GM21576 (cell line): Measurements from ENCODE around the gene CNKSR3.

Experiments used
- ATAC-seq: cut with Tn5 transposase; IDR thresholded peaks from one replicate; pipeline ENCODE4 v1.9.1; 2021; ENCODE audit warnings: mild to moderate bottlenecking, moderate library complexity; ENCODE audit not compliant: unreplicated experiment

Gene CNKSR3

GRCh38 chr6:154428897-154429296 is 81.6 kb downstream of the CNKSR3 start:
- ATAC-seq = no peak

- no peak for ATAC-seq
Measured at GRCh38 chr6:154427446-154427845, 83.0 kb downstream of the CNKSR3 start.

- ATAC-seq = no peak
Measured at GRCh38 chr6:154426997-154427396, 83.5 kb downstream of the CNKSR3 start.

GRCh38 chr6:154425034-154425433 is 85.5 kb downstream of the CNKSR3 start:
- ATAC-seq = no peak

GRCh38 chr6:154414021-154414813 is 96.3 kb downstream of the CNKSR3 start:
- ATAC-seq = no peak

- no peak for ATAC-seq
Measured at GRCh38 chr6:154412106-154412820, 98.2 kb downstream of the CNKSR3 start.

GRCh38 chr6:154411076-154411475 is 99.4 kb downstream of the CNKSR3 start:
- no peak for ATAC-seq

- no peak for ATAC-seq
Measured at GRCh38 chr6:154410619-154411072, 99.8 kb downstream of the CNKSR3 start.

- ATAC-seq = no peak
Measured at GRCh38 chr6:154408891-154409500, 101.5 kb downstream of the CNKSR3 start.

GRCh38 chr6:154407440-154407839 is 103.0 kb downstream of the CNKSR3 start:
- ATAC-seq = no peak

- no peak for ATAC-seq
Measured at GRCh38 chr6:154406869-154407268, 103.6 kb downstream of the CNKSR3 start.

- no peak for ATAC-seq
Measured at GRCh38 chr6:154406301-154406700, 104.2 kb downstream of the CNKSR3 start.

- no peak for ATAC-seq
Measured at GRCh38 chr6:154404791-154405400, 105.6 kb downstream of the CNKSR3 start.

GRCh38 chr6:154403788-154404187 is 106.7 kb downstream of the CNKSR3 start:
- ATAC-seq = no peak

- no peak for ATAC-seq
Measured at GRCh38 chr6:154402081-154402780, 108.3 kb downstream of the CNKSR3 start.

GRCh38 chr6:154399097-154399496 is 111.4 kb downstream of the CNKSR3 start:
- no peak for ATAC-seq

- ATAC-seq = no peak
Measured at GRCh38 chr6:154397491-154398195, 112.8 kb downstream of the CNKSR3 start.

GRCh38 chr6:154395878-154396277 is 114.6 kb downstream of the CNKSR3 start:
- no peak for ATAC-seq

- no peak for ATAC-seq
Measured at GRCh38 chr6:154395316-154395715, 115.2 kb downstream of the CNKSR3 start.

GRCh38 chr6:154394571-154394970 is 115.9 kb downstream of the CNKSR3 start:
- no peak for ATAC-seq
